DMS153 treated with DMSO at 0.1 percent for 48 hours (cell line): ENCODE results near the gene USP49.

ENCODE experiments used
- DNase-seq: peaks from one replicate; lab custom pipeline; 2025; ENCODE audit not compliant: unreplicated experiment; lab: John Stamatoyannopoulos, UW

USP49 gene

GRCh38 chr6:41929924-41930323 lies 34.7 kb upstream of the USP49 start:
- no peak for DNase-seq

GRCh38 chr6:41927253-41927652 lies 32.1 kb upstream of the USP49 start:
- DNase-seq = no peak

GRCh38 chr6:41922154-41922553 lies 27.0 kb upstream of the USP49 start:
- peak; percentile 0 for DNase-seq

- DNase-seq = no peak
Measured at GRCh38 chr6:41921712-41921998, 26.5 kb upstream of the USP49 start.

- peak; percentile 94 for DNase-seq
Measured at GRCh38 chr6:41920921-41921711, 25.9 kb upstream of the USP49 start, which contains the start of the genes BYSL and MED20. BYSL (plus strand) TSS chr6:41921499; CDS start chr6:41921563, 64 bp downstream. MED20 (minus strand) TSS chr6:41921139; CDS start chr6:41921018, 121 bp downstream.

- no peak for DNase-seq
Measured at GRCh38 chr6:41917528-41917927, 22.4 kb upstream of the USP49 start.

GRCh38 chr6:41914869-41915530 lies 19.8 kb upstream of the USP49 start:
- DNase-seq = no peak

- no peak for DNase-seq
Measured at GRCh38 chr6:41914343-41914742, 19.2 kb upstream of the USP49 start.

- DNase-seq = no peak
Measured at GRCh38 chr6:41909727-41910126, 14.6 kb upstream of the USP49 start.

- no peak for DNase-seq
Measured at GRCh38 chr6:41901882-41902519, 6.8 kb upstream of the USP49 start.

- no peak for DNase-seq
Measured at GRCh38 chr6:41900861-41901260, 5.7 kb upstream of the USP49 start.

- no peak for DNase-seq
Measured at GRCh38 chr6:41896281-41896680, 1.1 kb upstream of the USP49 start.

GRCh38 chr6:41894366-41895299 lies 542 bp downstream of the USP49 start:
- DNase-seq = no peak

GRCh38 chr6:41892921-41893564 lies 2.1 kb downstream of the USP49 start:
- no peak for DNase-seq

GRCh38 chr6:41887331-41887751 lies 7.8 kb downstream of the USP49 start:
- DNase-seq = no peak

GRCh38 chr6:41885930-41886329 lies 9.2 kb downstream of the USP49 start:
- no peak for DNase-seq

GRCh38 chr6:41884957-41885356 lies 10.2 kb downstream of the USP49 start:
- DNase-seq = no peak

GRCh38 chr6:41881506-41881905 lies 13.7 kb downstream of the USP49 start:
- no peak for DNase-seq

- DNase-seq = no peak
Measured at GRCh38 chr6:41878961-41879405, 16.2 kb downstream of the USP49 start.

- no peak for DNase-seq
Measured at GRCh38 chr6:41878246-41878645, 16.9 kb downstream of the USP49 start.
